HepG2 (cell line): Measurements from ENCODE around the gene TNFRSF25. TPM values are rescaled to one million over a fixed set of nuclear protein-coding genes. Genes with fewer than 3 reads are reported as not detected.

Experiments
- ELF1 ChIP-seq: sonication (generic); formaldehyde crosslinking; IDR thresholded peaks from 2 replicates; pipeline ENCODE4 v1.4.0; 2020; ENCODE audit warnings: missing genetic modification reagents
- SALL1 ChIP-seq: sonication (generic); formaldehyde crosslinking; IDR thresholded peaks from 2 replicates; pipeline ENCODE4 v1.8.0; 2022; ENCODE audit warnings: mild to moderate bottlenecking, missing genetic modification reagents
- ZNF274 ChIP-seq: sonication (generic); formaldehyde crosslinking; IDR thresholded peaks from 2 replicates; pipeline ENCODE4 v1.5.1; 2020; ENCODE audit warnings: mild to moderate bottlenecking, missing genetic modification reagents
- ZNF331 ChIP-seq: sonication (generic); formaldehyde crosslinking; IDR thresholded peaks from 2 replicates; pipeline ENCODE4 v1.4.0; 2020; ENCODE audit warnings: missing genetic modification reagents
- ZNF839 ChIP-seq: sonication (generic); formaldehyde crosslinking; IDR thresholded peaks from 2 replicates; pipeline ENCODE4 v1.4.0; 2020; ENCODE audit warnings: missing genetic modification reagents, mild to moderate bottlenecking, borderline replicate concordance
- polyA plus RNA-seq, 8 experiments: library from polyadenylated mRNA; depleted of rRNA in 3 of 8; stranded (reverse) in 7 of 8; unstranded in 1 of 8; fragments of >200 nt; fragmentation: Illumina TruSeq in 4 of 8; extraction: Trizol in 4 of 8; gene quantifications; 2 replicates each; pipeline versions ENCODE4 v1.2.1 to v1.2.3, GENCODE V29; 2011 to 2016; ENCODE audit warnings: low read depth in 4 of 8, missing spikeins in 1 of 8, mixed read lengths in 1 of 8; ENCODE audit not compliant: insufficient read depth in 1 of 8
- total RNA-seq, 5 experiments: library from RNA; depleted of rRNA; stranded (reverse); fragments of >200 nt; fragmentation: Illumina TruSeq; extraction: Trizol; gene quantifications; 2 replicates each; pipeline ENCODE4 v1.2.3, GENCODE V29; 2016; ENCODE audit warnings: low read depth in 1 of 5
- TF ChIP-seq, protein P1 (sequence below): sonication (generic); formaldehyde crosslinking; IDR thresholded peaks from 2 replicates; pipeline ENCODE4 v1.5.1; 2020; ENCODE audit warnings: mild to moderate bottlenecking, missing genetic modification reagents, moderate library complexity
- TF ChIP-seq, protein P2 (sequence below): sonication (generic); formaldehyde crosslinking; IDR thresholded peaks from 2 replicates; pipeline ENCODE4 v1.4.0; 2020; ENCODE audit warnings: mild to moderate bottlenecking, missing genetic modification reagents

Gene TNFRSF25
- total and polyA plus RNA-seq, 2 of the 13 experiments (the other 11 are each of a cell fraction or from before 2014, with no cell fraction given), result 1.4 to 1.5 TPM

DNA sequence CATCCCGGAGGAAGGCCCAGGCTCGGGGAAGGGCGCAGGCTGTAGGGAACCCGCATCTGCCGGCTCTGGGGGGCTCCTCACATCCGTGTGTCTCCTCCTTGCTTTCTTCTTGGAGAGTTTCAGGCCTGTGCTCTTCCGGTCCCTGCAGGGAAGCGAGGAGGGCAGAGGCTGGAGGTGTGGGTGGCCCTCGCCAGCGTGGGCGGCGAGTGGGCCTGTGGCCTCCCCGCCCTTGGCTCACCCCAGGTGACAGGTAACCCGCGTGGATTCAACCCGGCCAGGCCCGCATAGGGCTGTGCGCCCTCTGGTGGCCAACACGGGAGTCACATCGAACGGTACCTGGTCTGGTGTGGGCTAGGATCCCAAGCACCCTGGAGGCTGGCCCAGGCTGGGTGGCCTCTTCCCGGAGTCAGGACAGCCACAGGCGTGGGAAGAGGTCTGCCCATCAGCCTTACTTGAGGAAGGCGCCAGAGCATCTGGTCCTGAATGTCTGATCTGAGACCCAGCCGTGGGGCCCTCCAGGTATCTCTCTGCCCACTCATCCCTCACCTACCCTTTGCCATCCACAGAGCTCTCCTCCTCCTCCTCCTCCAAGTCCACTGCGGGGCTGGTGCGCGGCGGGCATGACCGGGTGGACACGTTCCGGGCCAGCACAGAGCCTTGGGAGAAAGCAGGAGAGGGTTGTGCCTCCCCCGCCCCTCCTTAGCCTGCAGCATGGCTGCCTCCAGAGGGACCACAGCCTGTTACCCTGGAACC, 9.6 kb upstream of the TNFRSF25 start (continued):
- TF ChIP-seq, protein P1, sequence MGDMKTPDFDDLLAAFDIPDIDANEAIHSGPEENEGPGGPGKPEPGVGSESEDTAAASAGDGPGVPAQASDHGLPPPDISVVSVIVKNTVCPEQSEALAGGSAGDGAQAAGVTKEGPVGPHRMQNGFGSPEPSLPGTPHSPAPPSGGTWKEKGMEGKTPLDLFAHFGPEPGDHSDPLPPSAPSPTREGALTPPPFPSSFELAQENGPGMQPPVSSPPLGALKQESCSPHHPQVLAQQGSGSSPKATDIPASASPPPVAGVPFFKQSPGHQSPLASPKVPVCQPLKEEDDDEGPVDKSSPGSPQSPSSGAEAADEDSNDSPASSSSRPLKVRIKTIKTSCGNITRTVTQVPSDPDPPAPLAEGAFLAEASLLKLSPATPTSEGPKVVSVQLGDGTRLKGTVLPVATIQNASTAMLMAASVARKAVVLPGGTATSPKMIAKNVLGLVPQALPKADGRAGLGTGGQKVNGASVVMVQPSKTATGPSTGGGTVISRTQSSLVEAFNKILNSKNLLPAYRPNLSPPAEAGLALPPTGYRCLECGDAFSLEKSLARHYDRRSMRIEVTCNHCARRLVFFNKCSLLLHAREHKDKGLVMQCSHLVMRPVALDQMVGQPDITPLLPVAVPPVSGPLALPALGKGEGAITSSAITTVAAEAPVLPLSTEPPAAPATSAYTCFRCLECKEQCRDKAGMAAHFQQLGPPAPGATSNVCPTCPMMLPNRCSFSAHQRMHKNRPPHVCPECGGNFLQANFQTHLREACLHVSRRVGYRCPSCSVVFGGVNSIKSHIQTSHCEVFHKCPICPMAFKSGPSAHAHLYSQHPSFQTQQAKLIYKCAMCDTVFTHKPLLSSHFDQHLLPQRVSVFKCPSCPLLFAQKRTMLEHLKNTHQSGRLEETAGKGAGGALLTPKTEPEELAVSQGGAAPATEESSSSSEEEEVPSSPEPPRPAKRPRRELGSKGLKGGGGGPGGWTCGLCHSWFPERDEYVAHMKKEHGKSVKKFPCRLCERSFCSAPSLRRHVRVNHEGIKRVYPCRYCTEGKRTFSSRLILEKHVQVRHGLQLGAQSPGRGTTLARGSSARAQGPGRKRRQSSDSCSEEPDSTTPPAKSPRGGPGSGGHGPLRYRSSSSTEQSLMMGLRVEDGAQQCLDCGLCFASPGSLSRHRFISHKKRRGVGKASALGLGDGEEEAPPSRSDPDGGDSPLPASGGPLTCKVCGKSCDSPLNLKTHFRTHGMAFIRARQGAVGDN, result peak; percentile 58
- TF ChIP-seq ZNF839 (CRISPR knock-in tag), result 0 out of 2 replicates have a peak, but pooled peaks have one; percentile 62
- TF ChIP-seq, protein P2, sequence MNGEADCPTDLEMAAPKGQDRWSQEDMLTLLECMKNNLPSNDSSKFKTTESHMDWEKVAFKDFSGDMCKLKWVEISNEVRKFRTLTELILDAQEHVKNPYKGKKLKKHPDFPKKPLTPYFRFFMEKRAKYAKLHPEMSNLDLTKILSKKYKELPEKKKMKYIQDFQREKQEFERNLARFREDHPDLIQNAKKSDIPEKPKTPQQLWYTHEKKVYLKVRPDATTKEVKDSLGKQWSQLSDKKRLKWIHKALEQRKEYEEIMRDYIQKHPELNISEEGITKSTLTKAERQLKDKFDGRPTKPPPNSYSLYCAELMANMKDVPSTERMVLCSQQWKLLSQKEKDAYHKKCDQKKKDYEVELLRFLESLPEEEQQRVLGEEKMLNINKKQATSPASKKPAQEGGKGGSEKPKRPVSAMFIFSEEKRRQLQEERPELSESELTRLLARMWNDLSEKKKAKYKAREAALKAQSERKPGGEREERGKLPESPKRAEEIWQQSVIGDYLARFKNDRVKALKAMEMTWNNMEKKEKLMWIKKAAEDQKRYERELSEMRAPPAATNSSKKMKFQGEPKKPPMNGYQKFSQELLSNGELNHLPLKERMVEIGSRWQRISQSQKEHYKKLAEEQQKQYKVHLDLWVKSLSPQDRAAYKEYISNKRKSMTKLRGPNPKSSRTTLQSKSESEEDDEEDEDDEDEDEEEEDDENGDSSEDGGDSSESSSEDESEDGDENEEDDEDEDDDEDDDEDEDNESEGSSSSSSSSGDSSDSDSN, result peak; percentile 56
- TF ChIP-seq ZNF274, result 0 out of 2 replicates have a peak, but pooled peaks have one; percentile 30
- TF ChIP-seq ZNF331 (CRISPR knock-in tag), result no peak
- peak; percentile 48; the same call in 1 of the 2 replicates for TF ChIP-seq SALL1
- 0 out of 2 replicates have a peak, but pooled peaks have one; percentile 13 for TF ChIP-seq ELF1
- TF ChIP-seq, all 625 proteins: peak for 32
